ENCODE results near the gene ZNF74. TPM values are rescaled to one million over a fixed set of nuclear protein-coding genes. Genes with fewer than 3 reads are reported as not detected.

Gene ZNF74
- total and polyA plus RNA-seq, 12 donors, result 1.4 to 6.7 (median 4.4) TPM

DNA sequence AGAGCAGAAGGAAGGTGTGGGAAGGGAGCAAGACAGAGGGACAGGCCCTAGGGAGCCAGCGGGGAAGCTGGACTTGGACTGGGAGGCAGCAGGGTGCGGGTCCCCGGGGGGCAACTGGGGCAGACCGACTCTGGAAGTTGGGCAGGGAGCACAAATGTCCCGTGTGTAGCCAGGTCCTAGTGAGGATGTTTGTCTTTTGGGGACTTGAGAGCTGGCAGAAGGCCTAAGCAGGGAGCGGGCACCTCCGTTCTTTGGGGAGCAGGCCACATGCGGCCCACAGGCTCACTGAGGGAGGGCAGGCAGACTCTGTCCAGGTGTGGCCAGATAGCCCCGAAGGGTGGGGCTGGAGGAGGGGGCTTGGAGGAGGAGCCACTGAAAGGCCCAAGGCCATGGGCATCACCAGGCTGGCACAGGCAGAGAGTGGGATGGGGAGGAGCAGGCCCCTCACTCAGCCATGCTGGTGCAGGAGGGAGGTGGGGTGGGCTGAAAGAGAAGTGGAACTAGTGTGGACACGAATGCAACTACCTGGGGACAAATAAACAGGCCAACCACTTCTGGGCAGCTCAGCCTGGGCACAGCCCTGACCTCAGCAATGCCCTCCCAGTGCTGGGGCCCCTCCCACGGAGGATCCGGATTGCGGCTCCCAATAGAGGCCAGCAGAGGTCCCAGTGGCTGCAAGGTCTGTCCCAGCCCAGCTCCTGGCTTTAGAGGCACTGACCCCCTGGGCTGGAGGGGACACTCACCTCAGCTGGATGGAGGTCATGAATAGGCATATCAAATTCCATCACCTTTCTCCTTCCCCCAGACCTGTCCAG, 44.9 kb downstream of the ZNF74 start:
- intact Hi-C loops (cut with DNase I), result loop anchor here in 2 of 10 donors (1.0 to 10.0 kb wide), 2 partner anchors 21 to 56 kb away; partner anchors contain the start of gene KLHL22 (in 1 of the 2)
- peak overlapping the region in 9 of 10 donors; percentile 54 to 79 (median 69) for H3K4me3 ChIP-seq
- DNase-seq (no peak), ATAC-seq (peak in 6 of 8 donors; percentile 13 to 51 (median 36))
- H3K4me1 ChIP-seq, result peaks cover 8 to 54% (median 34%) of the 10 kb centered on the region in 9 donors
- TF ChIP-seq, protein P1, sequence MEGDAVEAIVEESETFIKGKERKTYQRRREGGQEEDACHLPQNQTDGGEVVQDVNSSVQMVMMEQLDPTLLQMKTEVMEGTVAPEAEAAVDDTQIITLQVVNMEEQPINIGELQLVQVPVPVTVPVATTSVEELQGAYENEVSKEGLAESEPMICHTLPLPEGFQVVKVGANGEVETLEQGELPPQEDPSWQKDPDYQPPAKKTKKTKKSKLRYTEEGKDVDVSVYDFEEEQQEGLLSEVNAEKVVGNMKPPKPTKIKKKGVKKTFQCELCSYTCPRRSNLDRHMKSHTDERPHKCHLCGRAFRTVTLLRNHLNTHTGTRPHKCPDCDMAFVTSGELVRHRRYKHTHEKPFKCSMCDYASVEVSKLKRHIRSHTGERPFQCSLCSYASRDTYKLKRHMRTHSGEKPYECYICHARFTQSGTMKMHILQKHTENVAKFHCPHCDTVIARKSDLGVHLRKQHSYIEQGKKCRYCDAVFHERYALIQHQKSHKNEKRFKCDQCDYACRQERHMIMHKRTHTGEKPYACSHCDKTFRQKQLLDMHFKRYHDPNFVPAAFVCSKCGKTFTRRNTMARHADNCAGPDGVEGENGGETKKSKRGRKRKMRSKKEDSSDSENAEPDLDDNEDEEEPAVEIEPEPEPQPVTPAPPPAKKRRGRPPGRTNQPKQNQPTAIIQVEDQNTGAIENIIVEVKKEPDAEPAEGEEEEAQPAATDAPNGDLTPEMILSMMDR (IDR thresholded peaks at IDR 0.05), result peak in 5 of 9 donors; percentile 23 to 49 (median 30)
- H3K36me3 ChIP-seq, result peaks cover 0 to 27% (median 2%) of the 10 kb centered on the region in 9 donors
- H3K9me3 ChIP-seq, result no peaks in the 10 kb centered on the region
- H3K27me3 ChIP-seq, result peaks cover 0 to 52% (median 16%) of the 10 kb centered on the region in 7 donors
- H3K27ac ChIP-seq, result peak overlapping the region in 9 of 10 donors; percentile 70 to 91 (median 87)
- WGBS, 2 donors, result 61 to 76% methylated on average over 13 of the region's 13 CpGs

GRCh38 chr22:20439556-20439927, 45.6 kb downstream of the ZNF74 start:
- H3K27me3 ChIP-seq, result peaks cover 0 to 47% (median 14%) of the 10 kb centered on the region in 7 donors
- peak overlapping the region in 1 of 10 donors; percentile 87 for H3K27ac ChIP-seq
- H3K9me3 ChIP-seq, result no peaks in the 10 kb centered on the region
- no peak overlapping the region for H3K4me3 ChIP-seq
- WGBS, 2 donors, result 87 to 88% methylated on average over 4 of the region's 4 CpGs
- intact Hi-C loops (cut with DNase I), result loop anchor here in 2 of 10 donors (1.0 to 10.0 kb wide), 2 partner anchors 21 to 55 kb away; partner anchors contain the start of gene KLHL22 (in 1 of the 2)
- DNase-seq (no peak), ATAC-seq (no peak)
- peaks cover 0 to 30% (median 2%) of the 10 kb centered on the region in 9 donors for H3K36me3 ChIP-seq
- peaks cover 8 to 51% (median 34%) of the 10 kb centered on the region in 9 donors for H3K4me1 ChIP-seq
- TF ChIP-seq, protein P1 (IDR thresholded peaks at IDR 0.05), result no peak

DNA sequence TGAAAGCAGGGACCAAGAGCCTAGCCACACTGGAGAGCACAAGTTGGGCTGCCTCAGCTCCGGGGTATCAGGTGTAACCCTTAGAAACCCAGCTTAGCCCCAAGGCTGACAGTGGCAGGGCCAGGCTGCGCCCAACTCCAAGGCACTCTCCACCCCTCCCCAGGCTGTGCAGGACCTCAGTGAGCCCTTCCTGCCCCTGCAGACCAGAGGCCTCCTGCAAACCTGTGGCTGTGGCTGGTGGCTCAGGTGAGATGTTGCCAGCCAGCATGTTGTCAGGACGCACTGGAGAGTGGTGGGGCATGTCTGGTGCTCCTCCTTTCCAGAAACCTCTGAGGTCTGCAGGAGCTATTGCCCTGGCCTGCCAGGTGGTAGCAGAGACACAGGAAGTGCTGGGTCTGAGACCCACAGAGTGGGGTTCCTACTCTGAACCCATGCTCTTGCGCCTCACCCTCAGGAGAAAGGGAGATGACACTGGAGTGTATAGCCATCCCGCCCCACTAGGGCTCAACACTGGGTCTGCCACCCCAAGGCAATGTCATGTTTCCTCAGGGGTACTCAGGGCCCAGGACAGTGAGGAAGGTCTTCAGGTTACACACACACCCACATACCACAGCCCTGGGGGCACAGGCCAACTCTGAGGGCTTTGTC, 46.1 kb downstream of the ZNF74 start:
- peaks cover 5 to 49% (median 29%) of the 10 kb centered on the region in 9 donors for H3K4me1 ChIP-seq
- H3K4me3 ChIP-seq, result no peak overlapping the region
- WGBS, 2 donors, result 94 to 97% methylated on average over 5 of the region's 5 CpGs
- intact Hi-C loops (cut with DNase I), result loop anchor here in 2 of 10 donors (1.0 to 10.0 kb wide), 2 partner anchors 22 to 55 kb away; partner anchors contain the start of gene KLHL22 (in 1 of the 2)
- peaks cover 0 to 42% (median 14%) of the 10 kb centered on the region in 7 donors for H3K27me3 ChIP-seq
- TF ChIP-seq, protein P1 (IDR thresholded peaks at IDR 0.05), result no peak
- ATAC-seq, result no peak
- H3K36me3 ChIP-seq, result peaks cover 0 to 35% (median 2%) of the 10 kb centered on the region in 9 donors
- no peak for DNase-seq
- no peak overlapping the region for H3K27ac ChIP-seq
- H3K9me3 ChIP-seq, result no peaks in the 10 kb centered on the region
